ENCODE measurements around the gene ABI2.

GRCh38 chr2:203442463-203442862 lies 114.3 kb downstream of the ABI2 start:
- TF ChIP-seq, protein P1, sequence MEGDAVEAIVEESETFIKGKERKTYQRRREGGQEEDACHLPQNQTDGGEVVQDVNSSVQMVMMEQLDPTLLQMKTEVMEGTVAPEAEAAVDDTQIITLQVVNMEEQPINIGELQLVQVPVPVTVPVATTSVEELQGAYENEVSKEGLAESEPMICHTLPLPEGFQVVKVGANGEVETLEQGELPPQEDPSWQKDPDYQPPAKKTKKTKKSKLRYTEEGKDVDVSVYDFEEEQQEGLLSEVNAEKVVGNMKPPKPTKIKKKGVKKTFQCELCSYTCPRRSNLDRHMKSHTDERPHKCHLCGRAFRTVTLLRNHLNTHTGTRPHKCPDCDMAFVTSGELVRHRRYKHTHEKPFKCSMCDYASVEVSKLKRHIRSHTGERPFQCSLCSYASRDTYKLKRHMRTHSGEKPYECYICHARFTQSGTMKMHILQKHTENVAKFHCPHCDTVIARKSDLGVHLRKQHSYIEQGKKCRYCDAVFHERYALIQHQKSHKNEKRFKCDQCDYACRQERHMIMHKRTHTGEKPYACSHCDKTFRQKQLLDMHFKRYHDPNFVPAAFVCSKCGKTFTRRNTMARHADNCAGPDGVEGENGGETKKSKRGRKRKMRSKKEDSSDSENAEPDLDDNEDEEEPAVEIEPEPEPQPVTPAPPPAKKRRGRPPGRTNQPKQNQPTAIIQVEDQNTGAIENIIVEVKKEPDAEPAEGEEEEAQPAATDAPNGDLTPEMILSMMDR (IDR thresholded peaks at IDR 0.05): no peak
- no peak for TF ChIP-seq POLR2A (IDR thresholded peaks at IDR 0.05)

Data from esophagus squamous epithelium (tissue), 4 donors.